Ishikawa (cell line): ENCODE measurements around the gene MCAT.

Experiments
- CEBPB ChIP-seq: IDR thresholded peaks from 2 replicates; pipeline ENCODE4 v1.6.1; 2012
- CREB1 ChIP-seq: IDR thresholded peaks from 2 replicates; pipeline ENCODE4 v1.6.1; 2012; ENCODE audit warnings: low read depth
- EGR1 ChIP-seq: IDR thresholded peaks from 2 replicates; pipeline ENCODE4 v1.6.1; 2012
- EP300 ChIP-seq: IDR thresholded peaks from 2 replicates; pipeline ENCODE4 v1.6.1; 2012; ENCODE audit warnings: borderline replicate concordance
- FOXM1 ChIP-seq: IDR thresholded peaks from 2 replicates; pipeline ENCODE4 v1.6.1; 2012; ENCODE audit warnings: low read depth, borderline replicate concordance
- NFIC ChIP-seq: IDR thresholded peaks from 2 replicates; pipeline ENCODE4 v1.6.1; 2012
- RAD21 ChIP-seq: IDR thresholded peaks from 2 replicates; pipeline ENCODE4 v1.6.1; 2012; ENCODE audit warnings: low read depth
- TAF1 ChIP-seq: IDR thresholded peaks from 2 replicates; pipeline ENCODE4 v1.6.1; 2012; ENCODE audit warnings: low read depth, mild to moderate bottlenecking
- TCF12 ChIP-seq: IDR thresholded peaks from 2 replicates; pipeline ENCODE4 v1.6.1; 2012; ENCODE audit warnings: low read depth
- TEAD4 ChIP-seq: IDR thresholded peaks from 2 replicates; pipeline ENCODE4 v1.6.1; 2012
- YY1 ChIP-seq: IDR thresholded peaks from 2 replicates; pipeline ENCODE4 v1.6.1; 2012; ENCODE audit warnings: low read depth
- ZBTB7A ChIP-seq: IDR thresholded peaks from 2 replicates; pipeline ENCODE4 v1.6.1; 2012; ENCODE audit warnings: low read depth
- TF ChIP-seq, protein P1 (sequence below): IDR thresholded peaks from 2 replicates; pipeline ENCODE4 v1.6.1; 2012; ENCODE audit warnings: low read depth, mild to moderate bottlenecking
- TF ChIP-seq, protein P2 (sequence below): IDR thresholded peaks from 2 replicates; pipeline ENCODE4 v1.6.1; 2012
- TF ChIP-seq, protein P3 (sequence below): IDR thresholded peaks from 2 replicates; pipeline ENCODE4 v1.6.1; 2012

Gene MCAT

DNA sequence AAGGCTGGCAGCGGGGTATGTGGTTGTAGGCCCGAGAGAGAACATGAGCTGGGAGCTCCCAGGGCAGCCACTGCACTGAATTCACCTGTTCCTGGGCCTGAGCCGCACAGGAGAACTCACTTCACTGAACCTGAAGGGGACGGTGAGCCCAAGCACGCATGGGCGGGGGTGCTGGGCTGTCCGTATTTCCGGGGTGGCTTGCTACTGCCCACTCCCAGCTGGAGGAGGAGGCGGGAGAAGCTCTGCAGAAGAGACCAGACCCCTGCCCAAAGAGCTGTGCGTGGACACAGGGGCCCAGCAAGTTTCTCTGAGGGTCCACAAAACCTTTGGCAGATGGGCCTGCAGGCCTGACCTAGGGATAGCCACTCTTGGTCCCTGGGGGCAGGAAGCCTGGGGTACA is 38.9 kb upstream of the MCAT start:
- TF ChIP-seq TEAD4 (no peak), EP300 (no peak), RAD21 (no peak), NFIC (no peak), YY1 (no peak), CREB1 (no peak), CEBPB (no peak), TAF1 (no peak)
- TF ChIP-seq, protein P1, sequence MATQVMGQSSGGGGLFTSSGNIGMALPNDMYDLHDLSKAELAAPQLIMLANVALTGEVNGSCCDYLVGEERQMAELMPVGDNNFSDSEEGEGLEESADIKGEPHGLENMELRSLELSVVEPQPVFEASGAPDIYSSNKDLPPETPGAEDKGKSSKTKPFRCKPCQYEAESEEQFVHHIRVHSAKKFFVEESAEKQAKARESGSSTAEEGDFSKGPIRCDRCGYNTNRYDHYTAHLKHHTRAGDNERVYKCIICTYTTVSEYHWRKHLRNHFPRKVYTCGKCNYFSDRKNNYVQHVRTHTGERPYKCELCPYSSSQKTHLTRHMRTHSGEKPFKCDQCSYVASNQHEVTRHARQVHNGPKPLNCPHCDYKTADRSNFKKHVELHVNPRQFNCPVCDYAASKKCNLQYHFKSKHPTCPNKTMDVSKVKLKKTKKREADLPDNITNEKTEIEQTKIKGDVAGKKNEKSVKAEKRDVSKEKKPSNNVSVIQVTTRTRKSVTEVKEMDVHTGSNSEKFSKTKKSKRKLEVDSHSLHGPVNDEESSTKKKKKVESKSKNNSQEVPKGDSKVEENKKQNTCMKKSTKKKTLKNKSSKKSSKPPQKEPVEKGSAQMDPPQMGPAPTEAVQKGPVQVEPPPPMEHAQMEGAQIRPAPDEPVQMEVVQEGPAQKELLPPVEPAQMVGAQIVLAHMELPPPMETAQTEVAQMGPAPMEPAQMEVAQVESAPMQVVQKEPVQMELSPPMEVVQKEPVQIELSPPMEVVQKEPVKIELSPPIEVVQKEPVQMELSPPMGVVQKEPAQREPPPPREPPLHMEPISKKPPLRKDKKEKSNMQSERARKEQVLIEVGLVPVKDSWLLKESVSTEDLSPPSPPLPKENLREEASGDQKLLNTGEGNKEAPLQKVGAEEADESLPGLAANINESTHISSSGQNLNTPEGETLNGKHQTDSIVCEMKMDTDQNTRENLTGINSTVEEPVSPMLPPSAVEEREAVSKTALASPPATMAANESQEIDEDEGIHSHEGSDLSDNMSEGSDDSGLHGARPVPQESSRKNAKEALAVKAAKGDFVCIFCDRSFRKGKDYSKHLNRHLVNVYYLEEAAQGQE, result no peak
- TF ChIP-seq, protein P2, sequence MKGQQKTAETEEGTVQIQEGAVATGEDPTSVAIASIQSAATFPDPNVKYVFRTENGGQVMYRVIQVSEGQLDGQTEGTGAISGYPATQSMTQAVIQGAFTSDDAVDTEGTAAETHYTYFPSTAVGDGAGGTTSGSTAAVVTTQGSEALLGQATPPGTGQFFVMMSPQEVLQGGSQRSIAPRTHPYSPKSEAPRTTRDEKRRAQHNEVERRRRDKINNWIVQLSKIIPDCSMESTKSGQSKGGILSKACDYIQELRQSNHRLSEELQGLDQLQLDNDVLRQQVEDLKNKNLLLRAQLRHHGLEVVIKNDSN, result no peak
- TF ChIP-seq, protein P3, sequence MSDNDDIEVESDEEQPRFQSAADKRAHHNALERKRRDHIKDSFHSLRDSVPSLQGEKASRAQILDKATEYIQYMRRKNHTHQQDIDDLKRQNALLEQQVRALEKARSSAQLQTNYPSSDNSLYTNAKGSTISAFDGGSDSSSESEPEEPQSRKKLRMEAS, result no peak

DNA sequence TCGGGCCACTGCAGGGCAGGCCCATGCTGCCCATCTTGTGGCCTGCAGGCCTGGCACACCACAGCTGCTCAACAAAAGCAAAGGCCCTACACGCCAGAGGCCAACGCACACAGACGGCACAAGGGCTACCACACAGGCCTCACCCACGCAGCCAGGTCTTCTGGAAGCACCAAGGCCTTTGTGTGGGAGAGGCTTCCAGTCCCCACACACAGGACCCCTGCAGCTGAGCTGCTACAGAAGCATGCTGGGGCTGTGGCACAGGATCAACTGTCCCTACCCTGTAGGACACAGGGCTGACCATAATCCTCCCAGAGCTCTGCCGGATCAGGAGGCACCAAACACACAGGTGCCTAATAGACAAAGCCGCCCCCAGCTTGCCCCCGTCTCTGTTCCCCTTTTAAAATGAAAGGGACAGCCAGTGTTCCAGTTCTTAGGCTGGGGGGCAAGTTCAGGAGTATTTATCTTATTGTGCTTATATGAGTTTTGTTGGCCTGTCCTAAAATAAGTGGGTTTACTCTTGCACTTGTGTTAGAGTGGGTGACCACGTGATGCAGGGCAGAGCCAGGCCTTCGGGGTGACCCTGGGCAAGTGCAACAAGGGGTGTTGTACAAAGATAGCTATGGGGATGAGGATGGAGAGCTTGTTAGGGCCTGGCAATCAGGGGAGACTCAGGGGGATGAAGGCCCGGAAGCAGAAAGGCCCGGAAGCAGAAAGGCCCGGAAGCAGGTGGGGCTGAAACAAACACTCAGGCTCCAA is 38.3 kb upstream of the MCAT start:
- TF ChIP-seq FOXM1, result no peak

DNA sequence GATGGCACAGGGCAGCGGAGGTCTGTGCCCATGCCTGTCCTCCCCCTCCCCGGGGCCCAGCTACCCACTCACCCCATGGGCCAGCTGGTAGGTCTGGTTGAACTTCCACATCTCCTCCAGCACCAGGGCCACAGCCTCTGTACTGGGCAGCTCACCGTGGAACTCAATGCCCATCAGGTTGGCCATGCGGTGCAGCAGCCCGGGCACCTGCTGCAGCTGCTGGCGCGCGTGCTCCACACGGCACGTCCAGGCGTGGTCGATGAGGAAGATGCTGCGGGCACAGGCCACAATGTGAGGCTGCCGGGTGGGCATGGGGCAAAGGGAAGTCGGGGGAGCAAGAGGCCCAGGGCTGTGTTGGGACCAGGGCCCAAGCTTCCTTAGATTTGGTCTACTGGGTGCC is 37.5 kb upstream of the MCAT start:
- TF ChIP-seq FOXM1, result no peak
- TF ChIP-seq ZBTB7A, result no peak
- TF ChIP-seq, protein P2, result no peak
- no peak for TF ChIP-seq TEAD4
- TF ChIP-seq CEBPB, result no peak
- TF ChIP-seq, protein P3, result no peak
- no peak for TF ChIP-seq CREB1
- TF ChIP-seq EGR1, result no peak
- no peak for TF ChIP-seq TAF1
- TF ChIP-seq YY1, result no peak
- no peak for TF ChIP-seq NFIC
- TF ChIP-seq EP300, result no peak
- no peak for TF ChIP-seq RAD21
- TF ChIP-seq, protein P1, result no peak
- TF ChIP-seq TCF12, result no peak

DNA sequence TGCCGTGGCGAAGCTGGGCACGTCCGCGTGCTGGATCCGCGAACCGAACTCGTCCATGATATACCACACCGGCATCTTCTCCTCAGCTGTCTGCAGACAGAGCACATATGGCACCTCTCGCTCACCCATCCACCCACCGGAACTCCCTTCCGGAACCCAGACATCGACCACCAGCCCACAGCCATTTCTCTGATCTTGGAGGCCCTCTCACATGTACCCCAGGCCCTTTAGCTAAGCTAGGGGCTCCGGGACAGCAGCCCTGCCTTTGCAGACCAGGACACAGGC is 36.7 kb upstream of the MCAT start:
- TF ChIP-seq TEAD4 (no peak), FOXM1 (no peak), ZBTB7A (no peak), TAF1 (no peak)

DNA sequence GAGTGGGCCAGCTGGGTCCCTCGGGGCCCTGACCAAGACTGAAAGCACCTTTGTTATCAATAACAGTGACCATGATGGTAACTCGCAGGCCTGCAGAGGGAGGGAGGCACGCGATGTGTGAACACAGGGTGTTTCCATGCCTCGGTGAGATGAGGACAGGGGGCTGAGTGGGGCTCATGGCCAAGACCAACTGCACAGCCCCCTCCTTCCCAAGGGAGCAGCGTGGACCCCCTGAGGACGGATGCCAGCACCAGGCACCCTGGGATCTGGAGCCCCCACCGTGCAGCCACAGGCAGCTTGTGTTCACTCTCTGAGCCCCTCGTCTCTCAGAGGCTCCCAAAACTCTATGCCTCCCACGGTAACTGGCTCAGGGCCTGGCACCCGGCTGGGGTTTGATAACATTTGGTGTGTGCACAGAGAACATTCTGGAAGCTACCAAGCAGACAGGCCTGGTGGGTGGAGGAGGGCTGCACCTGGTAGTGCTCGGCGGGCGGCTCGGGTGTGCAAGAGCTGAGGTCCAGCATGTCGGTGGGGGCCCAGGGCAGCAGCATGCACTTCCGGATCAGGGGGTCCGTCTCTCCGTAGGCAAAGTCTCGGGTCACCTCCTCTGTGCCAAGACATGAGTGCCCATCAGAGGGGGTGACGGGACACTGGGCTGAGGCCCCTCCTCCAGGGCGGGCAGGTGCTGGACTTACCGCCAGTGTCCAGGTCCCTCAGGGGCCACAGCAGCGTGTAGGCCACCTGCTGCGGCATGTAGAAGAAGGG is 36.1 kb upstream of the MCAT start:
- TF ChIP-seq YY1 (no peak), TEAD4 (no peak), CREB1 (no peak), TCF12 (no peak), EGR1 (no peak)
- TF ChIP-seq, protein P2, result no peak
- TF ChIP-seq, protein P1, result no peak
